HG02642 (cell line): ENCODE results near the gene SF3A2.
A peak's percentile ranks its signal among the peaks of the same experiment; 100 is the strongest.
"Not testable (repeated sequence)": the region's sequence is repeated elsewhere in the genome, so short reads cannot be mapped to it uniquely, and the experiment has no call there.

Source experiments
- ATAC-seq: cut with Tn5 transposase; IDR thresholded peaks from one replicate; pipeline ENCODE4 v1.9.1; 2021; ENCODE audit warnings: mild to moderate bottlenecking; ENCODE audit not compliant: unreplicated experiment, poor library complexity

The SF3A2 gene

DNA sequence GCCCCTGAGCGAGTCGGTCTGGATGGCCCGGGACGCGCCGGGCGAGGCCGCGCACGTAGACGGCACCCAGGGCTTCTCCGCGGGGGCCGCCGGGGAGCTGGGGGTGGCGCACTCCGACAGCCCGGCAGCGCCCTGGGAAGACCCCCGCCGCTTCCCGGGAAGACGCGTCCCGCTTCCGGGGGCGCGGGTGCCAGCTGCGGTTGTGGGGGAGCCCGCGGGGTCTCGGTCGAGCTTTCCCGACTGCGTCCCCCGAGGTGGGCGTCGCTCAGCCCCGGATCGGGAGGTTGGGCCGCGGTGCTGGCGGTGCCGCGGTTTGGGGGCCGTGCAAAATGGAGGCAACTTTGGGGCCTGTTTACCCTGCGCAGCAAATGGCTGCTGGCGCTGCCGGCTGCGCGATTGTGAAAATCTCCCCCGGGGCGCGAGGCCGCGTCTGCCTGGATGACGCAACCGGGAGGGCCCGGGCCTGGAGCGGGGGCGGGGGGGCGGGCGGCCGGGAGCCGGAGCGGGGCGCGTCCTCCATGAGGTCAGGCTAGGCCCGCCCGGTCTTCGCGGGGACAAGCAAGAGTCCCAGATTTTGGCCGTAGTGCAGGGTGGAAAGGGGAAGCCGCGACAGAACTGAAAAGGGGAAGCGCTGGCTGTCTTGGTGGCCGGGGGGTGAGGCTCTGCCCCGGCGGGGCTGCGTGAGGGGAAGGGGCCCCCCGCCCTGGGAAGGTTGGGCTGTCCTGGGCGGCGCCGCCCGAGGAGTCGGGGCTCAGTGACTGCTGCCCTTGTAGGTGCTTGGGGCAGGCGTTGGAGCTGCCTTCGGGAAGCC, 34.0 kb downstream of the SF3A2 start:
- ATAC-seq: no peak

- ATAC-seq: no peak
Measured at GRCh38 chr19:2271234-2272103, 34.8 kb downstream of the SF3A2 start.

DNA sequence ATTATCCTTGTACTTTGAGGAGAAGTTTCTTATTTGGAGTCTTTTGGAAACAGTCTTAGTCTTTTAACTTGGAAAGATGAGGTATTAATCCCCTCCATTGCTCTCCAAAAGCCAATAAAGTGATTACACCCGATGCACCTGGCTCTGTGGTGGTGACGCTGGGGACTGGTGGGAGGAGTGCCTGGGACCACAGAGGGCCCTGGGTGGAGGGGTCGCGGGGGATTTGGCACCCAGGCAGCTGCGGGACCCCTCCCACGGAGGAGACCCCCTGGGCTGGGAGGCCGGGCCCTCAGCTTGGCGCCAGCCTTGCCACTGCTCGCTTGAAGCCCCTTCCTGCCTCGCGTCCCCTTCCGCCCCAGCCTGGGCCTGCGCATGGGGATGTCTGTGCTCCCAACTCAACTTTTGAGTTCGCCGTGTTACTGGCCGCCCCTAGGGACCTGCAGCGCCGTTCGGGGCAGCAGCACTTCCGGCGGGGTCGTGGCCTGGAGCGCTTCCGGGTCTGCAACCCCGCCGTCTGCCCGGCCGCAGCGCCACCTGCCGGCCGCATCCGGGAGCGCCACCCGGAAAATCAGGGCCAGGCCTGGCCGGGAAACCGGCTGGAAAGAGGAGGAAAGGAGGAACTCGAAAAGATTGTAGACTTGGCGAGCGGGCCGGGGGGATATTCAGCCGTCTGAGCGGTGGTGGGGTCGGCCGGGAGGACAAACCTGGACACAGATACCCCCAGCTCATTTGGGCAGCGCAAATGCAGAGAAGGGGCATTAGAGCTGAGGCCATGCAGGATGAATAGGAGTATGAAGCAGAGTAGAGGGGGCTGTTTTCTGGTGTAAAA, 36.9 kb downstream of the SF3A2 start:
- peak; percentile 31 for ATAC-seq

GRCh38 chr19:2274185-2274711, 37.6 kb downstream of the SF3A2 start:
- ATAC-seq: no peak

DNA sequence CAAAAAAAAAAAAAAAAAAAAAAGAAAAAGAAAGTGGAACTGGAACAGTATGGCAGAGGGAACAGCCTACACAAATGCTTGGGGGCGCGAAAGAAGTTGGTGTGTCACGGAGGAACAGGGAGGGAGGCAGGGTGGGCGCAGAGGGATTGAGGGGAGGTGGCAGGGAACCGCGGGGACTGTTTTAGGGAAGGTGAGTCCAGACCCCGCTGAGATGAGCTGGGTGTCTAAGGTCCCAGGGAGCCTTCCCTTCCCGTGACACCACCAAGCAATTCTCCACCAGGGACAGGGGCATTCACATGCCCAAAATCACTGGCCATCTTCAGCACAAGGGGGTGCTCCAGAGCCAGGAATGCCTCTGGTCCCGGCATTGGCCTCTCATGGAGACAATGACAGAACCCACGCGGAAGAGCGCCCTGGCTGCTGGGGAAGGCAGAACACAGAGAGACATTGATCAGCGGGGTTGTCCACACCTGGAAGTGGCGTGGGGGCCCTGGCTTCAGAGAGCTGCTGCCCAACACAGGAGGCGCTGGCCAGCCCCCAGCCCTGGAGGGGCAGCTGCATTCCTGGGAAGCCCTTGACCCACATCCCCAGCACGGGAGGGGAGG, 38.4 kb downstream of the SF3A2 start:
- ATAC-seq: no peak

- no peak for ATAC-seq
Measured at GRCh38 chr19:2275588-2276428, 39.2 kb downstream of the SF3A2 start.

DNA sequence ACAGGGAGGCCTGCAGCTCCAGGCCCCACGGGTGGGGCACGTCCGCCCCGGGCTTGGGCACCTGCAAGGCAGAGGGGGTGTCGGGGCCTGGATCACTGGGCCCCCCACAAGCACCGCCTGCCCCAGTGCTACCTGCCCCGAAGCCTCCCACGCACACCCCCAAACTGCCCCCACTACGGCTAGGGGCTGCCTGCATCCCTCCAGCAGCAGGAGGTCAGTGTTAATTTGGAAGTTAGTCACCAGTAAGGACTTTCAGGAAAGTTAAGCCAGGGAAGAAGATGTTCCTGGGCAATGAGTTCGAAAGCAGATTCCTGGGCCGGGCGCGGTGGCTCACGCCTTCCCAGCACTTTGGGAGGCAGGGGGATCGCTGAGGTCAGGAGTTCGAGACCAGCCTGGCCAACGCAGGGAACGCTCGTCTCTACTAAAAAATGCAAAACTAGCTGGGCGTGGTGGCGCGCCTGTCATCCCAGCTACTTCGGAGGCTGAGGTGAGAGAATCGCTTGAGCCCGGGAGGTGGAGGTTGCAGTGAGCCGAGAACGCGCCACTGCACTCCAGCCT, 39.9 kb downstream of the SF3A2 start:
- ATAC-seq: no peak

- no peak for ATAC-seq
Measured at GRCh38 chr19:2277138-2277537, 40.5 kb downstream of the SF3A2 start.

- ATAC-seq: no peak
Measured at GRCh38 chr19:2278459-2279158, 42.0 kb downstream of the SF3A2 start.

DNA sequence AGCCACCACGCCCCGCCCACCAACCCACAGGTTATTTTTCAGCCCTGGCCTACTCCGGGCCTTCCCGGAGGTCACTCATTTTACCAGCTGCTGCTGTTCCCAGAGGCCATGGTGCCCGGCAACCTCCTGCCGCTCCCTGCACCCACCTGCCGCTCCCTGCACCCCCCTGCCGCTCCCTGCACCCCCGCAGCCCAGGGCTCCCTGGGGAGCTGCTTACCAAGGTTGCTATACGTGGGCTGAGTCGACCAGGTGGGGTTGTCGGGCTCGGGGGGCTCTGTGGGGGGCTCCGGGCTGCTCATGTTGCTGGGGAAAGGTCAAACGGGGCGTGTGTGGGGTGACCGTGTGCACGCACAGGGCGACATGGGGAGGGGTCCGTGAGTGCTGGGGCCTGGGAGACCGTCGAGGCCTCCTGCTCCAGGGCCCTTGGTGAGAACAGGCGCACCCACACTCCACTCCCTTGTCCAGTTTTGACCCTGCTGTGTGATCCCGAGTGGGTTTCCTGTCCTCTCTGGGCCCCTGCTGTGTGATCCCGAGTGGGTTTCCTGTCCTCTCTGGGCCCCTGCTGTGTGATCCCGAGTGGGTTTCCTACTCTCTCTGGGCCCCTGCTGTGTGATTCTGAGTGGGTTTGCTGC, 44.1 kb downstream of the SF3A2 start:
- ATAC-seq: no peak

GRCh38 chr19:2281265-2282061, 44.8 kb downstream of the SF3A2 start:
- ATAC-seq: not testable (repeated sequence)

DNA sequence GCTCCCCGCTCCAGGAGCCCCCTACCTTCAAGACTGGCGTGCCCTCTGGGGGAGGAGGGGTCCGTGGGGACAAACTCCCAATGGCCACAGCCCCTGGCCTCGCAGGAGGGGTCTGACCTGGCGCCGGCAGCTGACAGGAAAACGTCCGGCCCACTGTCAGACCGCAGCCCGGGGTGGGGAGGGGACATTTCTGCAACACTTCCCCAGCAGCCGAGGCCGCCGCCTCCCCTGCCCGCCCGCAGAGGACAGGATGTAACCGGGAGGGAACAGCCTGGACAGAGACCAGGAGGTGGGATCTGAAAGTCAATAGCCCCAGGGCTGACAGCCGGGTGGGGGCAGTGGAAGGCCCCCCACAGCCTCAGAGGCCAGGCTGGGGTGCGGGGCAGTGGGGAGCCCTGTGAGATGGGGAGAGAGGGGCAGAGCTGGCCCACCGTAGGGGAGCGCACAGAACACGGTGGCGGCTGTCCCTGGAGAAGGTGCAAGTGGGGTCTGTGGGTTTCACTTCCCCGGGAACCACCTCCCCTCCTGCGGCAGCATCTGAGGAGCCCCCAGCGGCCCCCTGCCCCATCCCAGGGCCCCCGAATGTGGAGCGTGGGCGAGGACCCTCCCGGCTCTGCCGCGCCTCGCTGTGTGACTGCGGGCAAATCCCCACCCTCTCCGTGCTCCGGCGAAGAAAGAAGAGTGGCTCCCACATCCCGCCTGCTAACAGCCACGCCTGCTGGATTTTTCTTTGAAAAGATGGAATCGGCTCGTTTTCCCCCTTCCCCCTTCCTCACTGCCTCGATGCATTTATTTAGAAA, 45.6 kb downstream of the SF3A2 start, which contains the start of gene PEAK3:
Gene PEAK3 (minus strand): TSS at position 114 of the 800 bp plus-strand sequence. CDS start 1,244 bp downstream, outside the sequence.
- no peak for ATAC-seq

DNA sequence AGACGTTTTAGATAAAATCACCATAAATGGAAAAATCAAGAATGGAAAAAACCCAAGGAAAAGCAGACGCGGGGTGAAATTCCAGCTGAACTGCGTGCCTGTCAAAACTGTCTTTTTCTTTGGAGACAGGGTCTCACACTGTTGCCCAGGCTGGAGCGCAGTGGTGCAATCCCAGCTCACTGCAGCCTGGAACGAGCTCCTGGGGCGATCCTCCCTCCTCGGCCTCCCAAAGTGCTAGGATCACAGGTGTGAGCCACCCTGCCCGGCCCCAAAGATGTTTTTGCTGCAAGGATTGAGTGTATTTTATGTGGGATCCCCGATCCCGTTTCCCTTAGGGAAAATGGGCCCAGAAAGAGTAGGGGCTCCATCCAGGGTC, 46.2 kb downstream of the SF3A2 start:
- no peak for ATAC-seq

- ATAC-seq: no peak
Measured at GRCh38 chr19:2283835-2284507, 47.3 kb downstream of the SF3A2 start.

DNA sequence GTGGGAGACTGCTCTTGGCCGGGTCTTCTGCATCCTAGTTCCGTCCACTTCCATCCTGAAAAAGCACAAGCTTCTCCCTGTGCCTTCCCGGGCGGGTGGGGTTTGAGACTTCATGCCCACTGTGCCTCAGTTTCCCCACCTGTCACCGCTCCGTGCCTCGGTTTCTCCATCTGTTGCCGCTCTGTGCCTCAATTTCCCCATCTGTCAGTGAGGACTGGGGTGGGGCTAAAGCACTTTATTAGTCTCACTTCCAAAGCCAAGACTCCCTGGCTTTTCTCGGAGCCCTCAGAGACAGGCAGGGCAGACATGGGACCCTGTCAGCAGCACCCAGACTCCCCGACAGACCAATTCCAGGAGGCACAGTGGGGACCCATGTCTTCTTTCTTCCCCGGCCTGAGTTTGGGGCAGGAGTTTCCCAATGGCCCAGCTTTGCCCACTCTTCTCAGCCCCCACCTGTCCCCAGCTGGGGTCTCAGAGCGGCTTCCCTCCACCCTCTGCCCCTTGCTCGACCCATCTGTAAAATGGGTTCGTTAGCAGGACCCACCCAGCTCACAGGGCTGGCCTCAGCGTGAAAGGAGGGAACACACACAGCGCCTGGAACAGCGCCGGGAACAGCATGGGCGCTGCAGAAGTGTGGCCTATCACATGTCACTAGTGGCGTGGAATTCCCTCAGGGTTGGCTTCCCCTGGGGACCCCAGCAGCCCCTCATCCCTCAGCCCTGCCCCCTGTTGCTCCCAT, 49.9 kb downstream of the SF3A2 start:
- ATAC-seq: no peak
